ENCODE results near the gene SLFN14.
"Not testable (repeated sequence)": the region's sequence is repeated elsewhere in the genome, so short reads cannot be mapped to it uniquely, and the experiment has no call there.

The SLFN14 gene

DNA sequence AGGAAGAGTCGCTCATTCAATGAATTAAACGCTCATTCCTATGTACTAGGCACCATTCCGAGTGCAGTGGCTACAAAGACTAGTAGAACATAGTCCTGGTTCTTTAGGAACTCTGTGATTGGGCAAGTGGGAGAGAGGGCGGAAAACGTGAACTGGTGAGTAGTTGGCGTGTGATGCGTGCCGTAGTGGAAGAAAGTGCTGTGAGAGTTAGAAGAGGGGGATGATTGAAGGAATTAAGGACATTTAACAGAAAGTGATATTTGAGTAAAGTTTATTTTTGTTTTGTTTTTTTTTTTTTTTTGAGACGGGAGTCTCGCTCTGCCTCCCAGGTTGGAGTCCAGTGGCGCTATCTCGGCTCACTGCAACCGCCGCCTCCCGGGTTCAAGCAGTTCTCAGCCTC, 7.9 kb upstream of the SLFN14 start:
- H3K27me3 Mint-ChIP-seq (ENCODE audit: low read depth, poor library complexity), result peaks cover 45% of the 10 kb centered on the region
- peak overlapping the region; percentile 93 for H3K4me3 Mint-ChIP-seq
- H3K4me1 Mint-ChIP-seq, result peaks cover 39% of the 10 kb centered on the region
- TF ChIP-seq, protein P1, sequence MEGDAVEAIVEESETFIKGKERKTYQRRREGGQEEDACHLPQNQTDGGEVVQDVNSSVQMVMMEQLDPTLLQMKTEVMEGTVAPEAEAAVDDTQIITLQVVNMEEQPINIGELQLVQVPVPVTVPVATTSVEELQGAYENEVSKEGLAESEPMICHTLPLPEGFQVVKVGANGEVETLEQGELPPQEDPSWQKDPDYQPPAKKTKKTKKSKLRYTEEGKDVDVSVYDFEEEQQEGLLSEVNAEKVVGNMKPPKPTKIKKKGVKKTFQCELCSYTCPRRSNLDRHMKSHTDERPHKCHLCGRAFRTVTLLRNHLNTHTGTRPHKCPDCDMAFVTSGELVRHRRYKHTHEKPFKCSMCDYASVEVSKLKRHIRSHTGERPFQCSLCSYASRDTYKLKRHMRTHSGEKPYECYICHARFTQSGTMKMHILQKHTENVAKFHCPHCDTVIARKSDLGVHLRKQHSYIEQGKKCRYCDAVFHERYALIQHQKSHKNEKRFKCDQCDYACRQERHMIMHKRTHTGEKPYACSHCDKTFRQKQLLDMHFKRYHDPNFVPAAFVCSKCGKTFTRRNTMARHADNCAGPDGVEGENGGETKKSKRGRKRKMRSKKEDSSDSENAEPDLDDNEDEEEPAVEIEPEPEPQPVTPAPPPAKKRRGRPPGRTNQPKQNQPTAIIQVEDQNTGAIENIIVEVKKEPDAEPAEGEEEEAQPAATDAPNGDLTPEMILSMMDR (IDR thresholded peaks at IDR 0.05), result no peak
- H3K36me3 Mint-ChIP-seq (ENCODE audit: low read depth), result no peaks in the 10 kb centered on the region
- H3K27ac Mint-ChIP-seq, result peak overlapping the region; percentile 53
- no peaks in the 10 kb centered on the region for H3K9me3 Mint-ChIP-seq
- no peak for DNase-seq

DNA sequence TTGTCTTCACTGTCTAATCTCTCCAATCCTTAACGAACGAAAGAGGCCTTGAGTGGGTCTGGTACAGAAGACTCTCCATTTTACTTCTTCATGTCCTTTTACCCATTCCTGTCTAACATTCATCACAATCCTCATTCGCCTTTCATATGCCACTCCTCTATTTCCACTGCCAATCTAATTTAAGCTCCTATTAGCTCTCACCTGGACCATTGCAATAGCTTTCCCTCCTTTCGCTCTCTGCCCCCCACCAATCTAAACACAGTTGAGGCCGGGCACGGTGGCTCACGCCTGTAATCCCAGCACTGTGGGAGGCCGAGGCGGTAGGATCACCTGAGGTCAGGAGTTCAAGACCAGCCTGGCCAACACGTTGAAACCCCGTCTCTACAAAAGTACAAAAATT, 6.3 kb upstream of the SLFN14 start:
- Mint-ChIP-seq H3K27me3 (ENCODE audit: low read depth, poor library complexity) (peaks cover 56% of the 10 kb centered on the region), H3K4me1 (peaks cover 39% of the 10 kb centered on the region), H3K9me3 (no peaks in the 10 kb centered on the region), H3K4me3 (peak overlapping the region; percentile 93), H3K36me3 (ENCODE audit: low read depth) (no peaks in the 10 kb centered on the region), H3K27ac (peak overlapping the region; percentile 48)
- TF ChIP-seq, protein P1 (IDR thresholded peaks at IDR 0.05), result no peak
- DNase-seq, result no peak

DNA sequence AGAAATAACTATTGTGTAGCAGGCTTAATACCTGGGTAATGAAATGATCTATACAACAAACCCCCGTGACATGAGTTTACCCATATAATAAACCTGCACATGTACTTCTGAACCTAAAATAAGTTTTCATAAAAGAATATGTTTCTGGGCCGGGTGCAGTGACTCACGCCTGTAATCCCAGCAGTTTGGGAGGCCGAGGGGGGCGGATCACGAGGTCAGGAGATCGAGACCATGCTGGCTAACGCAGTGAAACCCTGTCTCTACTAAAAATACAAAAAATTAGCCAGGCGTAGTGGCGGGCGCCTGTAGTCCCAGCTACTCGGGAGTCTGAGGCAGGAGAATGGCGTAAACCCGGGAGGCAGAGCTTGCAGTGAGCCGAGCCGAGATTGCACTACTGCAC, 2.6 kb upstream of the SLFN14 start:
- not testable (repeated sequence) for DNase-seq; H3K4me3 Mint-ChIP-seq; H3K9me3 Mint-ChIP-seq; H3K36me3 Mint-ChIP-seq (ENCODE audit: low read depth); H3K27ac Mint-ChIP-seq
- Mint-ChIP-seq H3K27me3 (ENCODE audit: low read depth, poor library complexity) (peaks cover 79% of the 10 kb centered on the region), H3K4me1 (peaks cover 13% of the 10 kb centered on the region)

DNA sequence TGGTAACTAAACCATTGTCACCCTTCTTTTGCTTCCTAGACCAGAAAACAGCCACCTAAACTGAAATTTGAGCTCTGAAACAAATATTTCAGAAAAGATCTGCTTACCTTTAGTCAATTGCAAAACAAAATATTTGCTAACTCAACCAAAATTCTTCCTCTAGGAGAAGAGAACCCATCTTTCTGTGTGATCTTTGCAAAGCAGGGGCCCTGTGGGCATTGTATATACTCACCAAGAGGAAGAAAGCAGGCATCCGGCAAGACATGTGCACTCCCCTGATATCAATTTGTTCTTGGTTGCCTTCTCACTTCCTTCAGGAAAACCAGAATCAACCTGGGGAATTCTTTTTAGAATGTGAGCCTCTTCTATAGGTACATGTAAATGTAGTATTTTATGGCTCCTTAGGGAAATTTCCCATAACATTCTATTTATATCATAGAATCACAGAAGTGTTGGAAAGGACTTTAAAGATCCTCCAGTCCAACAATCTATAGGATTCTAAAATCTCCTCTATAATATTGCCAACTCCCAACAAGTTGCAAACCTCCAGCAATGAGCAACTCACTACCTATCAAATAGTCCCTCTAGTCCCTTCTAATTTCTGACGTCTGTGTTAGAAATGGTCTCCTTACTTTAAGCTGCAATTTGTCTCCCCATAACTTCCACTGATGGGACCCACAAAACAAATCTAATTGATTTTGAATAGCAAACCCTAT, 966 bp downstream of the SLFN14 start:
- Mint-ChIP-seq H3K27ac (no peak overlapping the region), H3K4me1 (no peaks in the 10 kb centered on the region), H3K9me3 (no peaks in the 10 kb centered on the region), H3K27me3 (ENCODE audit: low read depth, poor library complexity) (peaks cover 71% of the 10 kb centered on the region), H3K36me3 (ENCODE audit: low read depth) (no peaks in the 10 kb centered on the region), H3K4me3 (no peak overlapping the region)
- TF ChIP-seq, protein P1 (IDR thresholded peaks at IDR 0.05), result no peak
- no peak for DNase-seq

DNA sequence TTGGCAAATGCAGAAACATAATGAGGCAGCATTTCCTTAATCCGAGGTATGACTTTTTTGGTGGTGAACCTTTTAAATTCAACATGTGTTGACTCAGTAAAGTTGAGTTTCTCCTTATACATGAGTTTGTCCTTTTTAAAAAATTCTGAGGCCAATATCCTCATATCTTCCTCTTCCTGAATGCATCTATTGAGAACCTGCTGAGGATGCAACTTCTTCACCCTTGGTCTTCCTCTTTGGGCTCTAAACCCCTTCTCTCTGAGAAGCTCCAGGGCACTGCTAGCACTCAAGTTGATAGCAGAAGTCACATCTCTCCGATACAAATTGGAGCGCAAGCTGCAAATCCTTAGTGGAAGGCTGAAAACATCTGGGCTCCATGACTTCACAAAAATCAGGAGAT, 3.3 kb downstream of the SLFN14 start:
- H3K4me1 Mint-ChIP-seq, result no peaks in the 10 kb centered on the region
- no peak overlapping the region for H3K4me3 Mint-ChIP-seq
- no peak for DNase-seq
- H3K27me3 Mint-ChIP-seq (ENCODE audit: low read depth, poor library complexity), result peaks cover 64% of the 10 kb centered on the region
- no peak overlapping the region for H3K27ac Mint-ChIP-seq
- TF ChIP-seq, protein P1 (IDR thresholded peaks at IDR 0.05), result no peak
- H3K36me3 Mint-ChIP-seq (ENCODE audit: low read depth), result no peaks in the 10 kb centered on the region
- no peaks in the 10 kb centered on the region for H3K9me3 Mint-ChIP-seq

DNA sequence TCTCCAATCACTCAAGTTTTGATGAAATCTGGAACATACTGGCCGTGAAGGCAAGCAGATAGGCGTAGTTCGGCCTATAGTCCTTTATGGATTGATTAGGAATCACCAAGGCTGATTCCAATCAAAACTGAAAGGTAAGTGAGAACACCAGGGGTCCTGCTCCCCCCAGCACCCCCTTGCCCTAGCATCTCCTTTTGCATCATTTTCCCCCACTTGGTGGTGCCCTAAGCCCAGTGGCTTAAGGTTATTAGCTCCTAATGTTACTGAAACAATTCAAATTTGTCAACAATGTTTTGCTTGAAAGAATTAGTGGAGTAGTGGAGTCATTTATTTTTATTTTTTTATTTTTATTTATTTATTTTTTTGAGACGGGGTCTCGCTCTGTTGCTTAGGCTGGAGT, 4.9 kb downstream of the SLFN14 start:
- TF ChIP-seq, protein P1 (IDR thresholded peaks at IDR 0.05), result no peak
- no peak overlapping the region for H3K4me3 Mint-ChIP-seq
- no peak overlapping the region for H3K27ac Mint-ChIP-seq
- no peaks in the 10 kb centered on the region for H3K36me3 Mint-ChIP-seq (ENCODE audit: low read depth)
- no peaks in the 10 kb centered on the region for H3K9me3 Mint-ChIP-seq
- no peaks in the 10 kb centered on the region for H3K4me1 Mint-ChIP-seq
- no peak for DNase-seq
- H3K27me3 Mint-ChIP-seq (ENCODE audit: low read depth, poor library complexity), result peaks cover 62% of the 10 kb centered on the region

Data from nephron progenitor cell (in vitro differentiated cells).